Nephron (organoid): ENCODE data around the gene MRTFA.
A peak's percentile ranks its signal among the peaks of the same experiment; 100 is the strongest.

Experiments
- H3K27ac Mint-ChIP-seq, 3 experiments: 2 replicates each; pipeline ENCODE4 v1.8.0; 2020; ENCODE audit warnings: mixed read lengths in 3 of 3, mild to moderate bottlenecking in 2 of 3, moderate library complexity in 1 of 3
- H3K27me3 Mint-ChIP-seq: 2 replicates; pipeline ENCODE4 v1.8.0; 2021; ENCODE audit warnings: low read depth, mild to moderate bottlenecking, moderate library complexity, mixed read lengths
- H3K36me3 Mint-ChIP-seq: 2 replicates; pipeline ENCODE4 v1.8.0; 2020; ENCODE audit warnings: low read depth, mixed read lengths
- H3K4me1 Mint-ChIP-seq: 2 replicates; pipeline ENCODE4 v1.8.0; 2020; ENCODE audit warnings: mixed read lengths
- H3K4me3 Mint-ChIP-seq, 3 experiments: 2 replicates each; pipeline ENCODE4 v1.8.0; 2020; ENCODE audit warnings: mild to moderate bottlenecking in 3 of 3, mixed read lengths in 3 of 3, moderate library complexity in 2 of 3
- H3K9me3 Mint-ChIP-seq: 2 replicates; pipeline ENCODE4 v1.8.0; 2020; ENCODE audit warnings: mixed read lengths
- TF ChIP-seq, protein P1 (sequence below), 3 experiments: fragments of 200-600 bp; sonication (generic); IDR thresholded peaks; one replicate each; pipeline ENCODE4 v1.5.0; 2021; ENCODE audit warnings: antibody characterized with exemption in 3 of 3; ENCODE audit not compliant: unreplicated experiment in 3 of 3

MRTFA gene

DNA sequence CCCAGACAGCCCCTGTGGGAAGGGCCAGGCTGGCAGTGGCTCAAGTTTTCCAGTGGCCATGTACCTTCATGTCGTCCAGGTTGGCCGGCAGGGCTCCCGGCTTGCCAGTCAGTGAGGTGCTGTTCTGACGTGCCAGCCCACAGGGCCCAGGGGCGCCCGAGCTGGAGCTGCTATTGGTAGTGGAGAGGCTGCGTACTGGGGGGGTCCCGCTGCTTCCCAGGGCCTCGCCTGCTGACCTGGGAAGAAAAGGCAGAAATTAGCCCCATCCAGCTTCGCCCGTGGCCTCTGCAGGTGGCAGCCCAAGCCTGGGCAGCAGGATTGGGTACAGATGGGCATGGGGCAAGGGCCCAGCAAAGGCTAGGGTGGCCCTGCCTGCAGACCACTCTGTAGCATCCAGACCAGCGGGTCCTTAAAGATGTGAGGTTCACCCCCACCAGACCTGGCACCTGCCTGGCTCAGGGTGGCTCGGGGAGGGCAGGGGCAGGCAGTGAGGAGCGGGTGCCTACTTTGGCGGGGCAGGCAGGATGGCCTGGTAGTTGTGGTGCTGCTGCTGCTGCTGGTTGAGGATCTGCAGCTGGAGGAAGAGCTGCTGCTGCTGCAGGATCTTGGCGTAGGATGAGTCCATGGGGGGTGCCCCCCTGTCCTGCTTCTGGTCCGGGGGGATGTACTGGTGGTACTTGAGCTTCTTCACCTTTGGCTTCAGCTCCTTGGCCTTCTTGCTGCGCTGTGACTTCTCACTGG lies 216.0 kb downstream of the MRTFA start:
- H3K9me3 Mint-ChIP-seq: no peaks in the 10 kb centered on the region
- H3K4me1 Mint-ChIP-seq: peaks cover 41% of the 10 kb centered on the region
- no peaks in the 10 kb centered on the region for H3K27me3 Mint-ChIP-seq
- TF ChIP-seq, protein P1, sequence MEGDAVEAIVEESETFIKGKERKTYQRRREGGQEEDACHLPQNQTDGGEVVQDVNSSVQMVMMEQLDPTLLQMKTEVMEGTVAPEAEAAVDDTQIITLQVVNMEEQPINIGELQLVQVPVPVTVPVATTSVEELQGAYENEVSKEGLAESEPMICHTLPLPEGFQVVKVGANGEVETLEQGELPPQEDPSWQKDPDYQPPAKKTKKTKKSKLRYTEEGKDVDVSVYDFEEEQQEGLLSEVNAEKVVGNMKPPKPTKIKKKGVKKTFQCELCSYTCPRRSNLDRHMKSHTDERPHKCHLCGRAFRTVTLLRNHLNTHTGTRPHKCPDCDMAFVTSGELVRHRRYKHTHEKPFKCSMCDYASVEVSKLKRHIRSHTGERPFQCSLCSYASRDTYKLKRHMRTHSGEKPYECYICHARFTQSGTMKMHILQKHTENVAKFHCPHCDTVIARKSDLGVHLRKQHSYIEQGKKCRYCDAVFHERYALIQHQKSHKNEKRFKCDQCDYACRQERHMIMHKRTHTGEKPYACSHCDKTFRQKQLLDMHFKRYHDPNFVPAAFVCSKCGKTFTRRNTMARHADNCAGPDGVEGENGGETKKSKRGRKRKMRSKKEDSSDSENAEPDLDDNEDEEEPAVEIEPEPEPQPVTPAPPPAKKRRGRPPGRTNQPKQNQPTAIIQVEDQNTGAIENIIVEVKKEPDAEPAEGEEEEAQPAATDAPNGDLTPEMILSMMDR (IDR thresholded peaks at IDR 0.05; ENCODE audit: unreplicated experiment in 3 of 3): no peak
- H3K36me3 Mint-ChIP-seq: peaks cover 37% of the 10 kb centered on the region
- no peak overlapping the region for H3K27ac Mint-ChIP-seq
- H3K4me3 Mint-ChIP-seq: no peak overlapping the region

DNA sequence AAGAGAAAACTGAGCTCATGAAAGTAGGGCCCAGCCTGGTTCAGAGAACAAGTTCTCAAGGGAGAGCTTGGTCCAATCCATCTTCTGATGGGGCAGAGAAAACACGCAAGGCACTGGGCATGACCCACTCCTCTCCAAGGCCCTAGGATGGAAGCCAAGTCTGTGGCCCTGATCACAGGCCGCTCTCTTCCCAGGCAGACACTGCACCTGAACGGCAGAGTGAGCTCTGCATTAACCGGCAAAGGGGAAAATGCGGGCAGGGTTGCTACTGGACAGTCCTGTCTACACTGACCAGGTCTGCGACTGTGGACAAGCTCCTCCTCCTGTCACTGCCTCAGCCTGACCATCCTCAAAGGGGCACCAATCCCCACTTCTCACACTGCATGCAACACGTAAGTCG lies 216.8 kb downstream of the MRTFA start:
- Mint-ChIP-seq H3K27ac (no peak overlapping the region), H3K4me3 (no peak overlapping the region)

DNA sequence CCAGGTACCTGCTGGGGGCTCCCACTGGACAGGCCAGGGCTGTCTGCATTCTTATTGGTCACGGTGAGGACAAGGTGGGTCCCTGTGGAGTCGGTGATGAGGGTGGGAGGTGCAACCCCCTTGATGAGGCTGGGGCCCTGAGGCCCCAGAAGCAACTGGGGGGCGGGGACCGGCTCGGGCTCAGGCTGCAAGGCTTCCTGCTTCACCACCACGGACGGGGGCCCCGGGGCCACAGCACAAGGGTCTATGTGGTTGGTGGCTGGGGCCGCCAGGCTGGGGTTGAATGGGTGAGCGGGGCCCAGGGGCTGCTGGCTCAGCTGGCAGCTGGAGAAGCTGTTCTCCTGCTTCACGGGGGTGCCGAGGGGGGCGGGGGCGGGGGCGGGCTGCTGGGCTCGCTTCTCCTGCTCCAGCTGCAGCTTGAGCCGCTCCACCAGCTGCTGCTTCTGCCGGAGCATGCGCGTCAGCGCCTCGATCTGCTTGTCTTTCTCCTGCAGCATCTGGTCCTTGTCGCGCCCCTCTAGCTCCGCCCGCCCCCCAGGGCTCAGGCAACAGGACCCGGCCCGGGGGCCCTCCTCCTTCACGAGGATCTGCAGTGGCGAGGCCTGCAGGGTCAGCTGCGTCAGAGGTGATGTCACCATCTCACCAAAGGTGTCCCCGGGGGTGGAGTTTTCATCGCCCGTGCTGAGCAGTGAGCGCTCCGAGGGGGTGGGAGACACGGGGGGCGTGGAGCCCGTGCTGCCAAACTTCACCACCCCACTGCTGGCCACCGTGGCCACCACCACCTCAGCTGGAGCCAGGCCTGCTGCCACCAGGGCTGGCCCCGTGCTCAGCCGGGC lies 217.9 kb downstream of the MRTFA start:
- Mint-ChIP-seq H3K4me3 (no peak overlapping the region), H3K36me3 (peaks cover 49% of the 10 kb centered on the region), H3K9me3 (no peaks in the 10 kb centered on the region), H3K27ac (no peak overlapping the region), H3K27me3 (no peaks in the 10 kb centered on the region), H3K4me1 (peaks cover 49% of the 10 kb centered on the region)
- TF ChIP-seq, protein P1 (IDR thresholded peaks at IDR 0.05; ENCODE audit: unreplicated experiment in 3 of 3): no peak

More for the DNA sequence above, 216.8 kb downstream of the MRTFA start:
- Mint-ChIP-seq H3K4me1 (peaks cover 44% of the 10 kb centered on the region), H3K27me3 (no peaks in the 10 kb centered on the region), H3K9me3 (no peaks in the 10 kb centered on the region), H3K36me3 (peaks cover 44% of the 10 kb centered on the region)
- TF ChIP-seq, protein P1 (IDR thresholded peaks at IDR 0.05; ENCODE audit: unreplicated experiment in 3 of 3): no peak

DNA sequence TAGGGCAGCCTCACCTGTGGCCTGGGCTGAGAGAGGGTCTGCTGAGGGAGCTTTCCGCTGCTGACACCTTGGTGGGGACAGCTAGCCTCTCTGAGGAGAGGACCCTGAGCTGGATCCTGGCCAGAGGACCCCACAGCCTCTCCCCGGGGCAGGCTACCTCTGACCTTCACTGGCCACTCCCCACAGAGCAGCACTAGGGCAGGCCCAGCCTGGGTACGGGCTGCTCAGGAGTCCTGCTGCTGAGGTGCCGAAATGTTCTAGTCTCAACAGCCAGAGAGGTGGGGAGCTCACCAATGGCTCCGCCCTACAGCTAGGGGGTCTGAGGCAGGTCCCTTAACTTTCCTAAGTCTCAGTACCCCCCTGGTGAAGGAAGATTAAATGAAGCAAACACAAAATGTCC lies 218.6 kb downstream of the MRTFA start:
- TF ChIP-seq, protein P1 (IDR thresholded peaks at IDR 0.05; ENCODE audit: unreplicated experiment in 3 of 3): no peak
- Mint-ChIP-seq H3K27me3 (no peaks in the 10 kb centered on the region), H3K4me1 (peaks cover 42% of the 10 kb centered on the region), H3K27ac (no peak overlapping the region), H3K36me3 (peaks cover 45% of the 10 kb centered on the region), H3K9me3 (no peaks in the 10 kb centered on the region), H3K4me3 (no peak overlapping the region)

DNA sequence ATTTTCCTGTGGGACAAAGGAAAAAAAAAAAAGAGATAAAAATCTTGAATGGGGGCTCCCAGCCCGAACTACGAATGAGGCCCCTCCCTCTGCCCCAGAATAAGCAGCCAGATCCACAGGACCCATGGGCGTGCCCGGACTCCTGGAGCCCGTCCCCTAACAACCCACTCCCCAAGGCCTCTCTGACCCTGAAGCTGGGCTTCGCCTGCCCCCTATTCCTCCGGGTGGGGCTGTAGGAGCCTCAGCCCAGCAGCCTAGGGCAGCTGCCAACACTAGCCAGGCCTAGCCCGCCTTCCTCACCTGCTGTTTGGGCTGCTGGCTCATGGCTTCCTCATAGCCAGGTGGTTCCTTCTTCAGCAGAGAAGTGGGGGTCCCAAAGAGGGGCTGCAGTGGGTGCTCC lies 219.5 kb downstream of the MRTFA start:
- Mint-ChIP-seq H3K27ac (peak overlapping the region in 1 of 3 experiments; percentile 92), H3K4me3 (no peak overlapping the region), H3K27me3 (no peaks in the 10 kb centered on the region), H3K36me3 (peaks cover 43% of the 10 kb centered on the region), H3K9me3 (no peaks in the 10 kb centered on the region), H3K4me1 (peaks cover 41% of the 10 kb centered on the region)
- TF ChIP-seq, protein P1 (IDR thresholded peaks at IDR 0.05; ENCODE audit: unreplicated experiment in 3 of 3): no peak
